GM12873 (cell line): ENCODE measurements around the gene CA6.

ENCODE experiments used
- CTCF ChIP-seq: IDR thresholded peaks from 2 replicates; pipeline ENCODE4 v1.5.1; 2012; ENCODE audit warnings: low read depth, mild to moderate bottlenecking, moderate library complexity, low read length, control low read depth; ENCODE audit not compliant: insufficient read depth; ENCODE audit errors: missing control alignments

Gene CA6

GRCh38 chr1:8945568-8945967 lies at the start of gene CA6:
TSS of gene CA6 (plus strand) at chr1:8945868. CDS start at chr1:8945887, 19 bp downstream.
- TF ChIP-seq CTCF: no peak

GRCh38 chr1:8899046-8899445 lies 46.6 kb upstream of the CA6 start:
- no peak for TF ChIP-seq CTCF

GRCh38 chr1:8902765-8903164 lies 42.9 kb upstream of the CA6 start:
- TF ChIP-seq CTCF: no peak

GRCh38 chr1:8903410-8903809 lies 42.3 kb upstream of the CA6 start:
- no peak for TF ChIP-seq CTCF

- TF ChIP-seq CTCF: no peak
These were observed 41.6 kb upstream of the CA6 start for GRCh38 chr1:8903908-8904650.

GRCh38 chr1:8905582-8906191 lies 40.0 kb upstream of the CA6 start:
- TF ChIP-seq CTCF: no peak

GRCh38 chr1:8908388-8909151 lies 37.1 kb upstream of the CA6 start:
- no peak for TF ChIP-seq CTCF
